ENCODE measurements around the gene CDH13. TPM values are rescaled to one million over a fixed set of nuclear protein-coding genes. Genes with fewer than 3 reads are reported as not detected.

The CDH13 gene
- total and polyA plus RNA-seq, 2 of the 8 experiments (the other 6 are each of a cell fraction or from before 2014, with no cell fraction given) = 2.3 to 2.4 TPM

DNA sequence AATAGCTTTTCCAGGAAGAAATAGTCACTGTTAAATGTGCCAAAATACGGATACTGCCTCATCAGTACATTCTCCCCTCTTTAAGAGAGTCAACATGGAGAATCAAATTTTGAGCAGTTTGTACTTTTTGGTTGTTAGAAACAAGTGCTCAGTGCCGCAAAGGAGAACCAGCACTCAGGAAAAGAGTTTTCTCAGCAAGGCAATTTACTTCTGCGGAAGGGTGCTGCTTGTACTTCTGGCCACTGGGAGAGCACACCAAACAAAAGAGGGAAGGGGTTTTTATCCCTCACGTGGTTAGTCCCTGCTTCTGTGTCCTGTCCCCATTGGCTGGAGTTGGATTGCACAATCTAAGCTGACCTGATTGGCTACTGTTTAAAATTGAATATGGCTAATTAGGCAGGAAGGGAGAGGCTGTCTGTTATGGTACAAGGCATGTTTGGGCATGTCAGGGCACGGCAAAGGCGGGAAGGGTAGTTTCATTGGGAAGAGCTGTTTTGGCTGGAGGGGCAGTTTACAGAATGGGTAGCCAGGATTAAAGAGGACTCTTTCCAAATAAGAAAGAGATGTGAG lies 499.3 kb downstream of the CDH13 start (continued):
- TF ChIP-seq, protein P1, sequence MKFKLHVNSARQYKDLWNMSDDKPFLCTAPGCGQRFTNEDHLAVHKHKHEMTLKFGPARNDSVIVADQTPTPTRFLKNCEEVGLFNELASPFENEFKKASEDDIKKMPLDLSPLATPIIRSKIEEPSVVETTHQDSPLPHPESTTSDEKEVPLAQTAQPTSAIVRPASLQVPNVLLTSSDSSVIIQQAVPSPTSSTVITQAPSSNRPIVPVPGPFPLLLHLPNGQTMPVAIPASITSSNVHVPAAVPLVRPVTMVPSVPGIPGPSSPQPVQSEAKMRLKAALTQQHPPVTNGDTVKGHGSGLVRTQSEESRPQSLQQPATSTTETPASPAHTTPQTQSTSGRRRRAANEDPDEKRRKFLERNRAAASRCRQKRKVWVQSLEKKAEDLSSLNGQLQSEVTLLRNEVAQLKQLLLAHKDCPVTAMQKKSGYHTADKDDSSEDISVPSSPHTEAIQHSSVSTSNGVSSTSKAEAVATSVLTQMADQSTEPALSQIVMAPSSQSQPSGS (IDR thresholded peaks at IDR 0.05; ENCODE audit: low read length) = no peak
- TF ChIP-seq MAFK (IDR thresholded peaks at IDR 0.05; ENCODE audit: low read depth, low read length) = no peak
